SK-N-SH (cell line): ENCODE results near the gene KNSTRN. TPM values are rescaled to one million over a fixed set of nuclear protein-coding genes. Genes with fewer than 3 reads are reported as not detected.

Experiments used
- CTCF ChIA-PET: fragments of 300-600, 350-600 bp; formaldehyde crosslinking; extraction: SDS; loops from one replicate; lab custom pipeline; 2021; lab: Yijun Ruan, JAX
- POLR2A ChIA-PET: fragments of 350-600 bp; sonication (Branson Sonifier 250); formaldehyde crosslinking; extraction: SDS; loops from one replicate; lab custom pipeline; 2020; ENCODE audit warnings: antibody characterized with exemption, inconsistent platforms; lab: Yijun Ruan, JAX
- DNase-seq: peaks from one replicate; pipeline ENCODE4 v3.0.0; 2012
- H2AFZ ChIP-seq: fragments of 200-600 bp; sonication (generic); 2 replicates; pipeline ENCODE4 v1.8.1; 2016; ENCODE audit warnings: antibody characterized with exemption, mild to moderate bottlenecking, low read depth
- H3F3A ChIP-seq: fragments of 200-600 bp; sonication (generic); replicated peaks from 2 replicates; pipeline ENCODE3; 2016; ENCODE audit warnings: antibody characterized with exemption, mild to moderate bottlenecking; ENCODE audit not compliant: insufficient read depth
- H3K27ac ChIP-seq, 2 experiments: fragments of 200-500 bp in 1 of 2; fragments of 200-600 bp in 1 of 2; sonication (Bioruptor generic) in 1 of 2; sonication (generic), shearing (Covaris generic) in 1 of 2; 2 replicates each; pipeline versions ENCODE4 v1.5.1 to v1.6.1; 2014 to 2016; ENCODE audit warnings: low read depth in 2 of 2, inconsistent platforms in 1 of 2, low read length in 1 of 2, mild to moderate bottlenecking in 1 of 2, mixed read lengths in 1 of 2
- H3K27me3 ChIP-seq: fragments of 200-600 bp; sonication (generic), shearing (Covaris generic); 2 replicates; pipeline ENCODE4 v1.6.1; 2016; ENCODE audit warnings: mixed run types; ENCODE audit not compliant: insufficient read depth
- H3K36me3 ChIP-seq, 2 experiments: fragments of 200-500 bp in 1 of 2; fragments of 200-600 bp in 1 of 2; sonication (Bioruptor generic) in 1 of 2; sonication (generic) in 1 of 2; replicated peaks in 1 of 2; 2 replicates each; pipeline versions ENCODE3 to v1.5.1; 2014 to 2016; ENCODE audit warnings: low read length in 1 of 2, mild to moderate bottlenecking in 1 of 2; ENCODE audit not compliant: insufficient read depth in 2 of 2, control insufficient read depth in 1 of 2
- H3K4me1 ChIP-seq, 2 experiments: fragments of 200-500 bp in 1 of 2; fragments of 200-600 bp in 1 of 2; sonication (Bioruptor generic) in 1 of 2; sonication (generic), shearing (Covaris generic) in 1 of 2; 2 replicates each; pipeline versions ENCODE4 v1.5.1 to v1.6.1; 2014 to 2016; ENCODE audit warnings: low read depth in 1 of 2, low read length in 1 of 2, mixed run types in 1 of 2; ENCODE audit not compliant: insufficient read depth in 2 of 2, control insufficient read depth in 1 of 2
- H3K4me2 ChIP-seq: fragments of 200-600 bp; sonication (generic), shearing (Covaris generic); 2 replicates; pipeline ENCODE4 v1.6.1; 2017; ENCODE audit warnings: mixed run types
- H3K4me3 ChIP-seq, 2 experiments: fragments of 200-500 bp in 1 of 2; fragments of 200-600 bp in 1 of 2; sonication (Bioruptor generic) in 1 of 2; sonication (generic), shearing (Covaris generic) in 1 of 2; 2 replicates each; pipeline versions ENCODE4 v1.5.1 to v1.8.1; 2014 to 2016; ENCODE audit warnings: low read depth in 2 of 2, inconsistent platforms in 1 of 2, low read length in 1 of 2, mild to moderate bottlenecking in 1 of 2, mixed read lengths in 1 of 2, moderate library complexity in 1 of 2
- H3K79me2 ChIP-seq: fragments of 200-600 bp; sonication (generic); 2 replicates; pipeline ENCODE4 v1.8.1; 2017; ENCODE audit warnings: mild to moderate bottlenecking; ENCODE audit not compliant: insufficient read depth
- H3K9ac ChIP-seq: fragments of 200-600 bp; sonication (generic); 2 replicates; pipeline ENCODE4 v1.6.1; 2017; ENCODE audit warnings: mixed run types
- H3K9me2 ChIP-seq: fragments of 200-600 bp; sonication (generic); 2 replicates; pipeline ENCODE4 v1.6.1; 2017; ENCODE audit warnings: mixed run types
- H3K9me3 ChIP-seq: fragments of 200-600 bp; sonication (generic); 2 replicates; pipeline ENCODE4 v1.6.1; 2017; ENCODE audit warnings: mixed run types, mild to moderate bottlenecking, moderate library complexity
- H4K20me1 ChIP-seq: fragments of 200-600 bp; sonication (generic); 2 replicates; pipeline ENCODE4 v1.6.1; 2017; ENCODE audit warnings: mild to moderate bottlenecking, mixed run types; ENCODE audit not compliant: insufficient read depth
- ELF1 ChIP-seq: IDR thresholded peaks from 2 replicates; pipeline ENCODE4 v1.4.0; 2012
- EP300 ChIP-seq, 2 experiments: IDR thresholded peaks; 2 replicates each; pipeline versions ENCODE4 v1.4.0 to v1.6.1; 2012; ENCODE audit warnings: borderline replicate concordance in 1 of 2, low read depth in 1 of 2, low read length in 1 of 2
- EZH2phosphoT487 ChIP-seq: fragments of 200-600 bp; sonication (generic); IDR thresholded peaks from 2 replicates; pipeline ENCODE4 v1.6.1; 2017; ENCODE audit warnings: low read depth, mixed run types, mild to moderate bottlenecking, antibody characterized with exemption, moderate library complexity, borderline replicate concordance
- FOSL2 ChIP-seq: IDR thresholded peaks from 2 replicates; pipeline ENCODE4 v1.4.0; 2012; ENCODE audit warnings: low read depth, mild to moderate bottlenecking, moderate library complexity, borderline replicate concordance
- GABPA ChIP-seq: IDR thresholded peaks from 2 replicates; pipeline ENCODE4 v1.4.0; 2012; ENCODE audit warnings: low read depth, mild to moderate bottlenecking
- JUND ChIP-seq: IDR thresholded peaks from 2 replicates; pipeline ENCODE4 v1.4.0; 2012
- MEF2A ChIP-seq: IDR thresholded peaks from 2 replicates; pipeline ENCODE4 v1.4.0; 2012; ENCODE audit warnings: low read depth, borderline replicate concordance
- MXI1 ChIP-seq: IDR thresholded peaks from 2 replicates; pipeline ENCODE4 v1.6.1; 2012; ENCODE audit warnings: mild to moderate bottlenecking, low read depth, low read length, improper control_type of control experiment
- NFIC ChIP-seq: IDR thresholded peaks from 2 replicates; pipeline ENCODE4 v1.4.0; 2012; ENCODE audit warnings: borderline replicate concordance
- RFX5 ChIP-seq: IDR thresholded peaks from 2 replicates; pipeline ENCODE4 v1.6.1; 2012; ENCODE audit warnings: mild to moderate bottlenecking, improper control_type of control experiment, low read length
- SIN3A ChIP-seq: IDR thresholded peaks from 2 replicates; pipeline ENCODE4 v1.6.1; 2012; ENCODE audit warnings: low read depth, mild to moderate bottlenecking, low read length, moderate library complexity, borderline replicate concordance
- SMC3 ChIP-seq: IDR thresholded peaks from 2 replicates; pipeline ENCODE4 v1.6.1; 2012; ENCODE audit warnings: low read depth, low read length, improper control_type of control experiment
- YY1 ChIP-seq: IDR thresholded peaks from 2 replicates; pipeline ENCODE4 v1.4.0; 2012; ENCODE audit warnings: low read depth, mild to moderate bottlenecking
- WGBS: methylation state at CpG from one replicate; pipeline ENCODE4 v1.1.6; 2017; ENCODE audit warnings: low lambda C conversion rate; 5-methylcytosine and 5-hydroxymethylcytosine counted together
- polyA plus RNA-seq, 3 experiments: library from polyadenylated mRNA; depleted of rRNA; stranded (reverse); fragments of >200 nt; gene quantifications; 2 replicates each; pipeline ENCODE4 v1.2.3, GENCODE V29; 2012
- TF ChIP-seq, protein P1 (sequence below): IDR thresholded peaks from 2 replicates; pipeline ENCODE4 v1.4.0; 2012; ENCODE audit warnings: low read depth
- TF ChIP-seq, protein P2 (sequence below): IDR thresholded peaks from 2 replicates; pipeline ENCODE4 v1.4.0; 2012; ENCODE audit warnings: low read depth, borderline replicate concordance
- TF ChIP-seq, protein P3 (sequence below): fragments of 150-350 bp; IDR thresholded peaks from 2 replicates; pipeline ENCODE4 v1.6.1; 2016; ENCODE audit warnings: mild to moderate bottlenecking, low read depth, low read length
- TF ChIP-seq, protein P4 (sequence below): IDR thresholded peaks from 2 replicates; pipeline ENCODE4; 2012
- TF ChIP-seq, protein P5 (sequence below): fragments of 200-600 bp; sonication (generic); IDR thresholded peaks from 2 replicates; pipeline ENCODE4 v1.6.1; 2017; ENCODE audit warnings: antibody characterized with exemption, mild to moderate bottlenecking, moderate library complexity

KNSTRN gene
- polyA plus RNA-seq, 1 of the 3 experiments (the other 2 are of a cell fraction), result 25.5 TPM

DNA sequence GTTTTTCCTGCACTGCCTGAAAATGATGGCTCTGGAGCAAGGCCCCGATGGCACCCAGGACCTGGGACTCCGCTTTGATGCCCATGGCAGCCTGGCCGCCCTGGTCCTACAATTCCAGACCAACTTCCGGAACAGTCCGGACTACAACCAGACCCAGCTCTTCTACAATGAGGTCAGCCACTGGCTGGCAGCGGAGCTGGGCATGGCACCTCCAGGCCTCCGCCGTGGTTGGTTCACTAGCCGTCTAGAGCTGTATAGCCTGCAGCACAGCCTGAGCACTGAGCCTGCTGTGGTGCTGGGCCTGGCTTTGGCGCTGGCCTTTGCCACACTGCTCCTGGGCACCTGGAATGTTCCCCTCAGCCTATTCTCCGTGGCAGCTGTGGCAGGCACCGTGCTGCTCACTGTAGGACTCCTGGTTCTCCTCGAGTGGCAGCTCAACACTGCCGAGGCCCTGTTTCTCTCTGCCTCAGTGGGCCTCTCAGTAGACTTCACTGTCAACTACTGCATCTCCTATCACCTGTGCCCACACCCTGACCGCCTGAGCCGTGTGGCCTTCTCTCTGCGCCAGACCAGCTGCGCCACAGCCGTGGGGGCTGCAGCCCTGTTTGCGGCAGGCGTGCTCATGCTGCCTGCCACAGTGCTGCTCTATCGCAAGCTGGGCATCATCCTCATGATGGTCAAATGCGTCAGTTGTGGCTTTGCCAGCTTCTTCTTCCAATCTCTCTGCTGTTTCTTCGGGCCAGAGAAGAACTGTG, 13.6 kb upstream of the KNSTRN start:
- ChIA-PET CTCF (interaction anchor here (0.8 to 70.6 kb wide), 14 partner anchors 8 to 138 kb away, joined by 3 to 2194 read pairs (median 8); partner anchors contain the start of genes ANKRD63, CCDC9B, DISP2 and INAFM2), POLR2A (interaction anchor here (0.5 to 1.2 kb wide), 2 partner anchors 11 to 898 kb away, joined by 3 to 5 read pairs; partner anchors contain the start of gene DISP2)
- H4K20me1 ChIP-seq, result no peaks in the 10 kb centered on the region
- H3K79me2 ChIP-seq, result no peaks in the 10 kb centered on the region
- WGBS, result 80% methylated on average over 8 of the region's 24 CpGs
- no peak overlapping the region for H2AFZ ChIP-seq
- no peak overlapping the region for H3K4me2 ChIP-seq
- H3K9ac ChIP-seq, result no peak overlapping the region
- TF ChIP-seq, protein P1, sequence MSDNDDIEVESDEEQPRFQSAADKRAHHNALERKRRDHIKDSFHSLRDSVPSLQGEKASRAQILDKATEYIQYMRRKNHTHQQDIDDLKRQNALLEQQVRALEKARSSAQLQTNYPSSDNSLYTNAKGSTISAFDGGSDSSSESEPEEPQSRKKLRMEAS, result no peak
- TF ChIP-seq EP300 (IDR thresholded peaks at IDR 0.05; ENCODE audit: borderline replicate concordance in 1 of 2, low read depth in 1 of 2, low read length in 1 of 2) (no peak), MXI1 (no peak), GABPA (no peak), EZH2phosphoT487 (no peak), MEF2A (no peak), SIN3A (no peak), JUND (no peak), FOSL2 (no peak), RFX5 (no peak), ELF1 (no peak), SMC3 (no peak), NFIC (no peak), YY1 (no peak)
- TF ChIP-seq, protein P2, sequence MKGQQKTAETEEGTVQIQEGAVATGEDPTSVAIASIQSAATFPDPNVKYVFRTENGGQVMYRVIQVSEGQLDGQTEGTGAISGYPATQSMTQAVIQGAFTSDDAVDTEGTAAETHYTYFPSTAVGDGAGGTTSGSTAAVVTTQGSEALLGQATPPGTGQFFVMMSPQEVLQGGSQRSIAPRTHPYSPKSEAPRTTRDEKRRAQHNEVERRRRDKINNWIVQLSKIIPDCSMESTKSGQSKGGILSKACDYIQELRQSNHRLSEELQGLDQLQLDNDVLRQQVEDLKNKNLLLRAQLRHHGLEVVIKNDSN, result no peak
- TF ChIP-seq, protein P3, sequence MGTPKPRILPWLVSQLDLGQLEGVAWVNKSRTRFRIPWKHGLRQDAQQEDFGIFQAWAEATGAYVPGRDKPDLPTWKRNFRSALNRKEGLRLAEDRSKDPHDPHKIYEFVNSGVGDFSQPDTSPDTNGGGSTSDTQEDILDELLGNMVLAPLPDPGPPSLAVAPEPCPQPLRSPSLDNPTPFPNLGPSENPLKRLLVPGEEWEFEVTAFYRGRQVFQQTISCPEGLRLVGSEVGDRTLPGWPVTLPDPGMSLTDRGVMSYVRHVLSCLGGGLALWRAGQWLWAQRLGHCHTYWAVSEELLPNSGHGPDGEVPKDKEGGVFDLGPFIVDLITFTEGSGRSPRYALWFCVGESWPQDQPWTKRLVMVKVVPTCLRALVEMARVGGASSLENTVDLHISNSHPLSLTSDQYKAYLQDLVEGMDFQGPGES, result no peak
- TF ChIP-seq, protein P4, sequence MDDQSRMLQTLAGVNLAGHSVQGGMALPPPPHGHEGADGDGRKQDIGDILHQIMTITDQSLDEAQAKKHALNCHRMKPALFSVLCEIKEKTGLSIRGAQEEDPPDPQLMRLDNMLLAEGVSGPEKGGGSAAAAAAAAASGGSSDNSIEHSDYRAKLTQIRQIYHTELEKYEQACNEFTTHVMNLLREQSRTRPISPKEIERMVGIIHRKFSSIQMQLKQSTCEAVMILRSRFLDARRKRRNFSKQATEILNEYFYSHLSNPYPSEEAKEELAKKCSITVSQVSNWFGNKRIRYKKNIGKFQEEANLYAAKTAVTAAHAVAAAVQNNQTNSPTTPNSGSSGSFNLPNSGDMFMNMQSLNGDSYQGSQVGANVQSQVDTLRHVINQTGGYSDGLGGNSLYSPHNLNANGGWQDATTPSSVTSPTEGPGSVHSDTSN, result no peak
- TF ChIP-seq, protein P5, sequence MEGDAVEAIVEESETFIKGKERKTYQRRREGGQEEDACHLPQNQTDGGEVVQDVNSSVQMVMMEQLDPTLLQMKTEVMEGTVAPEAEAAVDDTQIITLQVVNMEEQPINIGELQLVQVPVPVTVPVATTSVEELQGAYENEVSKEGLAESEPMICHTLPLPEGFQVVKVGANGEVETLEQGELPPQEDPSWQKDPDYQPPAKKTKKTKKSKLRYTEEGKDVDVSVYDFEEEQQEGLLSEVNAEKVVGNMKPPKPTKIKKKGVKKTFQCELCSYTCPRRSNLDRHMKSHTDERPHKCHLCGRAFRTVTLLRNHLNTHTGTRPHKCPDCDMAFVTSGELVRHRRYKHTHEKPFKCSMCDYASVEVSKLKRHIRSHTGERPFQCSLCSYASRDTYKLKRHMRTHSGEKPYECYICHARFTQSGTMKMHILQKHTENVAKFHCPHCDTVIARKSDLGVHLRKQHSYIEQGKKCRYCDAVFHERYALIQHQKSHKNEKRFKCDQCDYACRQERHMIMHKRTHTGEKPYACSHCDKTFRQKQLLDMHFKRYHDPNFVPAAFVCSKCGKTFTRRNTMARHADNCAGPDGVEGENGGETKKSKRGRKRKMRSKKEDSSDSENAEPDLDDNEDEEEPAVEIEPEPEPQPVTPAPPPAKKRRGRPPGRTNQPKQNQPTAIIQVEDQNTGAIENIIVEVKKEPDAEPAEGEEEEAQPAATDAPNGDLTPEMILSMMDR, result no peak
- DNase-seq, result no peak
- peaks cover 0 to 17% of the 10 kb centered on the region in 2 experiments; a peak in 1 of 4 replicates for H3K4me1 ChIP-seq
- H3F3A ChIP-seq, result no peaks in the 10 kb centered on the region
- no peaks in the 10 kb centered on the region for H3K9me2 ChIP-seq
- no peaks in the 10 kb centered on the region for H3K9me3 ChIP-seq
- H3K4me3 ChIP-seq, result no peak overlapping the region
- no peaks in the 10 kb centered on the region for H3K36me3 ChIP-seq
- H3K27me3 ChIP-seq, result no peaks in the 10 kb centered on the region
- no peak overlapping the region for H3K27ac ChIP-seq
